ENCODE results near the gene BUD31. TPM values are rescaled to one million over a fixed set of nuclear protein-coding genes. Genes with fewer than 3 reads are reported as not detected.

BUD31 gene
- total and polyA plus RNA-seq, 8 donors: 58.0 to 155 (median 110) TPM

- WGBS, 5 donors: 83 to 92% (median 90%) methylated on average over 9 to 13 of the region's 13 CpGs
Measured at GRCh38 chr7:99452541-99452940, 43.8 kb downstream of the BUD31 start.

GRCh38 chr7:99453105-99453504, 44.3 kb downstream of the BUD31 start:
- Histone ChIP-seq H3K9me3 (no peaks in the 10 kb centered on the region), H3K4me3 (no peak overlapping the region), H3K36me3 (peaks cover 73 to 100% (median 100%) of the 10 kb centered on the region in 4 donors), H3K4me1 (no peaks in the 10 kb centered on the region), H3K27me3 (no peaks in the 10 kb centered on the region), H3K27ac (no peak overlapping the region)
- DNase-seq: no peak
- WGBS, 5 donors: 73 to 87% (median 76%) methylated on average over 10 to 11 of the region's 11 CpGs
- intact Hi-C loops (cut with DNase I; ENCODE audit: low total_unique reads): no loop called here
- TF ChIP-seq POLR2AphosphoS5 (IDR thresholded peaks at IDR 0.05) (no peak), POLR2A (IDR thresholded peaks at IDR 0.05) (no peak), EP300 (IDR thresholded peaks at IDR 0.05) (no peak), CTCF (IDR thresholded peaks at IDR 0.05) (no peak)

More at GRCh38 chr7:99452541-99452940, 43.8 kb downstream of the BUD31 start:
- H3K36me3 ChIP-seq: peaks cover 73 to 100% (median 100%) of the 10 kb centered on the region in 4 donors
- no peaks in the 10 kb centered on the region for H3K4me1 ChIP-seq
- H3K27me3 ChIP-seq: no peaks in the 10 kb centered on the region
- intact Hi-C loops (cut with DNase I; ENCODE audit: low total_unique reads): no loop called here
- no peak overlapping the region for H3K27ac ChIP-seq
- H3K9me3 ChIP-seq: no peaks in the 10 kb centered on the region
- DNase-seq: no peak
- TF ChIP-seq CTCF (IDR thresholded peaks at IDR 0.05) (no peak), EP300 (IDR thresholded peaks at IDR 0.05) (no peak), POLR2A (IDR thresholded peaks at IDR 0.05) (no peak), POLR2AphosphoS5 (IDR thresholded peaks at IDR 0.05) (no peak)
- no peak overlapping the region for H3K4me3 ChIP-seq

GRCh38 chr7:99455874-99456273, 47.1 kb downstream of the BUD31 start:
- Histone ChIP-seq H3K36me3 (peaks cover 68 to 100% (median 97%) of the 10 kb centered on the region in 4 donors), H3K4me3 (no peak overlapping the region), H3K4me1 (peaks cover 0 to 18% (median 9%) of the 10 kb centered on the region in 4 donors), H3K27me3 (no peaks in the 10 kb centered on the region), H3K27ac (no peak overlapping the region), H3K9me3 (no peaks in the 10 kb centered on the region)
- no peak for DNase-seq
- WGBS, 5 donors: 73 to 84% (median 78%) methylated on average over 5 to 9 of the region's 9 CpGs
- no peak for TF ChIP-seq POLR2A (IDR thresholded peaks at IDR 0.05)
- TF ChIP-seq CTCF (IDR thresholded peaks at IDR 0.05): no peak
- no peak for TF ChIP-seq POLR2AphosphoS5 (IDR thresholded peaks at IDR 0.05)
- TF ChIP-seq EP300 (IDR thresholded peaks at IDR 0.05): no peak
- intact Hi-C loops (cut with DNase I; ENCODE audit: low total_unique reads): no loop called here

DNA sequence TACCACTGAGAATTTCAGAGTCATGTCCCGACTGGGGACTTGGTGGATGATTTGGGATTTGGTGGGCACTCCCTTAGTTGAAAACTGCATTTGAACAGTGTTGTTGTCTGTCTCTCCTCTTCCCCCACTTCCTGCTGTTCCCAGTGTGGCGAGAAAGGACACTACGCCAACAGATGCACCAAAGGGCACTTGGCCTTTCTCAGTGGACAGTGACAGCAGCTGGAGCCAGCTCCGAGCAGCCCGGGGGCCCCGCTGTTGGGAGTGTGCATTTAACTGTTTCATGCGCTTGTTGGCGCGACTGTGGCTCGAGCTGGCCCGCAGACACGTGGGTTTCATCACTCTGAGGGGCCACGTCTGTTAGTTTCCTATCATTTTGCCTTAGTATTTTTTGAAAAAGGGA, 47.5 kb downstream of the BUD31 start:
- DNase-seq: no peak
- H3K27ac ChIP-seq: no peak overlapping the region
- 67 to 77% (median 72%) methylated on average over 13 of the region's 13 CpGs for WGBS, 5 donors
- peaks cover 0 to 22% (median 13%) of the 10 kb centered on the region in 4 donors for H3K4me1 ChIP-seq
- intact Hi-C loops (cut with DNase I; ENCODE audit: low total_unique reads): no loop called here
- no peaks in the 10 kb centered on the region for H3K9me3 ChIP-seq
- H3K4me3 ChIP-seq: no peak overlapping the region
- no peak for TF ChIP-seq CTCF (IDR thresholded peaks at IDR 0.05)
- TF ChIP-seq POLR2AphosphoS5 (IDR thresholded peaks at IDR 0.05): no peak
- TF ChIP-seq POLR2A (IDR thresholded peaks at IDR 0.05): no peak
- TF ChIP-seq EP300 (IDR thresholded peaks at IDR 0.05): no peak
- H3K36me3 ChIP-seq: peaks cover 64 to 97% (median 94%) of the 10 kb centered on the region in 4 donors
- H3K27me3 ChIP-seq: no peaks in the 10 kb centered on the region

Measured in stomach (tissue), 9 donors.